ENCODE results near the gene ANKRD33B.
"Not testable (repeated sequence)": the region's sequence is repeated elsewhere in the genome, so short reads cannot be mapped to it uniquely, and the experiment has no call there.

Gene ANKRD33B

DNA sequence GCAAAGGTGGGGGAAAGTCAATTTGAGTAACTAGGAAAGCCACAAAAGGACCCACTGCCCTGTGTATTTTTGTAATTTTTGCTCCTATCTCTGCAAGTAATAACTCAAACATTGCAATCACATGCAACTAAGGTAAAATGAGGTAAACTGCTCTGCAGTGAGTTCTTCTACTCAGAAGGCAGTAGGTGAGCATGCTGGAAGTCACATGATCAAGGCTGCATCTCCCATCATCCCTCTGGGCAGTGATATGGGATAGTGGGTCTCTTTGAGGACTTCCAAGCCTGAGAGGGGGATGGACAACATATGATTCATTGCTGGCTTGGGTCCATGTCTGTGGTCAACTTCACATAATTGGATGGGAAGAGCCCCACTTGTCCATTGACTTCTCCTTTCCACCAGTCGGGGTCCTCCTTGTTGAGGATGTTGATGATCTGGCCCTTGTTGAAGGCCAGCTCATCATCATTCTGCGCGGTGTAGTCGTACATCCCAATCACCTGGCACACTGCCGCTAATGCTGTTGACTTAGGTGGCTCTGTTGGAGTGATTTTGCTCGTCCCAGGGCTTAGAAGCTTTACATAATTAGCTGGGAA lies 100.4 kb downstream of the ANKRD33B start:
- not testable (repeated sequence) for DNase-seq

GRCh38 chr5:10665799-10666198 lies 101.9 kb downstream of the ANKRD33B start:
- no peak for DNase-seq

GRCh38 chr5:10666531-10667299 lies 102.8 kb downstream of the ANKRD33B start:
- no peak for DNase-seq

GRCh38 chr5:10667431-10668057 lies 103.7 kb downstream of the ANKRD33B start:
- DNase-seq: no peak

GRCh38 chr5:10668697-10669096 lies 104.8 kb downstream of the ANKRD33B start:
- no peak for DNase-seq

DNA sequence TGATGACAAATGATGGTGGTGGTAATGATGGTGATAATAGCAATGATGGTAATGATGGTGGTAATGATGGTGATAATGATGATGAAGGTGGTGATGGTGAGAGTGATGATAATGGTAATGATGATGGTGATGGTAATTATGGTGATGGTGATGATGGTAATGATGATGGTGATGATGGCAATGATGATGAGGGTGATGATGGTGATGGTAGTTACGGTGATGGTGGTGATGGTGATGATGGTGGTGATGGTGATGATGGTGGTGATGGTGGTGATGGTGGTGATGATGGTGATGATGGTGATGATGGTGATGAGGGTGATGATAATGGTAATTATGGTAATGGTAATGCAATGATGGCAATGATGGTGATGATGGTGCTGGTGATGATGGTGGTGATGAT lies 106.1 kb downstream of the ANKRD33B start:
- DNase-seq: no peak

DNA sequence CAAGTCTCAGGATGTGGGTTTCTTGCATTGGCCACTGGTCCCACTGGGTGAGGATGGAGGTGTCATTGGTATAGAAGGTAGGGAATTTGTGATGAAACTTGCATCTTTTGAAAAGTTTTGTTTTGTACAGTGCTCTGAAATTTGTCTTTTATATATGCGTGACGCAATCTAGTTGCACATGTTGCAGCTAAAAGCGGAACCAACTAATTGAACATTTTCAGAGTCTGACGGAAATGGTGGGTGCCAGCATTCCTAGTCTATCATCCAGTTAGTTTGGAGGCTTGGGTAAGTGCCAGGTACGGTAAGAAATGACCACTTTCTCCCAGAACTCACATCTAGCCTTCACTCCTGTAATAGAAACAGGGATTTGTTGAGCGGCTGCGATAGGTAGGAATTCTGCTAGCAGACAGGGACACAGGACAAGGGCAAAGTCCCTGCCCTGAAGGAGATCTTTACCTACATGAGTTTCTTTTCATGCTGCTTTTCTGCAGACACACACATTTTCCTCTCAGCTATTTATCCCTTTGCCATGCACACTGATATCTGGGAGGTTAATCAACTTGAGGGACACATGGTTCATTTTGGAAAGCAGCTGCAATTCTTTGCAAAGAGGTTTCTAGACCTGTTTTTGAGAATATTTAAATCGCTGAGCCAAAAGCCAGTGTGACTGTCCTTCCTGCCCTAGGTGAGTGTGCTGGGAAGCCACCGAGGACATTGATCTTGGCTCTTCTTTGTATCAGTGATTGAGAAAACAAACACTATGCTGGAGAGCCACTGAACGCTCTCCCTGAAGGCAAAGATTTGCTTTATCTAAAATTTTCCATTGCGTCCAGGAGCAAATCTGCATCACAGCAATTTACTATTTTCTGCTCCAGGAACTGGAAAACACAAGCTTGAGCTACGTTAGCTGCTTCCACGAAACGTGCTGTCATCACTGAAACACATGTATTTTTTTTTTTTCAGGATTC lies 107.5 kb downstream of the ANKRD33B start:
- no peak for DNase-seq

DNA sequence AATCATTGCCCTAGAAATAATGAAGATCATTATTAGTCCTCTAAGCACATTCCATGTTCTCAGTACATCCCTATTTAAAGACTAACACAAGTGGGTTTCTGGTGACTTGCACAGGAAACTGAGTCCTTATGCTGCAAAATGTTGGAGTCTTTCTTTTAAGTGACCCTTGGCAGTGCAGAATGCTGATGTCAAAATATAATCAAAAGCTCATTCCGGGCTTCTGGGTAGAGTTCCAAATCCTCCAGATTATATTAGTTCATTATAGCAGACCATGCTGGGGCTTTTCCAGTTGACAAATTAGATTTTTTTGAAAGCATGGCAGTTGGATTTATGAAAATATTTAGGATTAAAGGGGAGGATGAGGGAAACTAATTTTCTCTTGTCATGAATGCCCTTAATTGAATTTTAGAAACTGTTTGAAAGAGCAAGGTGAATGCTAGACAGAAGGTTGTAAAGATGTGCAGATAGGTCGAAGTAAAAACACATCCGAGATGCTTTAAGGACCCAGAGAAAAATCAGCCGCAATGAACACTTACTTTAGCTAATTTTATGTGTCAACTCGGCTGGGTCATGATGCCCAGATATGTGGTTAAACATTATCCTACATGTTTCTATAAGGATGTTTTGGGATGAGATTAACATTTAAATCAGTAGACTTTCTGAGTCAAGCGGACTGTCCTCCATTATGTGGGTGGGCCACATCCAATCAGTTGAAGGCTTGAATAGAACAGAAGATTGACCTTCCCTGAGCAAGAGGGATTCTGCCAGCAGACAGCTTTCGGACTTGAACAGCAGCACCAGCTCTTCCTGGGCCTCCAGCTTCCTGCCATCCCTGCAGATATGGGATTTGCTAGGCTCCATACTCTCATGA lies 108.5 kb downstream of the ANKRD33B start:
- DNase-seq: no peak

GRCh38 chr5:10673017-10673389 lies 109.1 kb downstream of the ANKRD33B start:
- DNase-seq: no peak

DNA sequence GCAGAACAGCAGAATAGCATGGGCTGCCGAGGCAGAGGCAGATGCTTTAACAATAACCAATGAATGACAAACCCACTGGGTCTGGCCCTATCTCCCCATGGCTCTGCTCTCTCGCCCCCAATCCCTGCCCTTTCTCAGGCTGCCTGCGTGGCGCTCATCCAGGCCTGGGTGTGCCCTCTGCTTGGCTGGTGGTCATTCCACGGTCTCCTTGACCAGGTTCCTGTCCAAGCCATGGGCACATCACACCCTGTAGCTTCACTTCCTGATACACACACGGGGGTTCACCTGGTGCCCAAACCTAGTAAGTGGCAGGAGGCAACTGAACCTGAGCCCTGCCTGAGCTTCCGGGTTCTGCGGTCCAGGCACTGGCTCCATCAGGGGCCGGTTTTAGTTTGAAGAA lies 109.5 kb downstream of the ANKRD33B start:
- no peak for DNase-seq

GRCh38 chr5:10674096-10674495 lies 110.2 kb downstream of the ANKRD33B start:
- DNase-seq: no peak

GRCh38 chr5:10674582-10674981 lies 110.7 kb downstream of the ANKRD33B start:
- no peak for DNase-seq

- no peak for DNase-seq
These were observed 111.4 kb downstream of the ANKRD33B start for GRCh38 chr5:10675177-10675700.

DNA sequence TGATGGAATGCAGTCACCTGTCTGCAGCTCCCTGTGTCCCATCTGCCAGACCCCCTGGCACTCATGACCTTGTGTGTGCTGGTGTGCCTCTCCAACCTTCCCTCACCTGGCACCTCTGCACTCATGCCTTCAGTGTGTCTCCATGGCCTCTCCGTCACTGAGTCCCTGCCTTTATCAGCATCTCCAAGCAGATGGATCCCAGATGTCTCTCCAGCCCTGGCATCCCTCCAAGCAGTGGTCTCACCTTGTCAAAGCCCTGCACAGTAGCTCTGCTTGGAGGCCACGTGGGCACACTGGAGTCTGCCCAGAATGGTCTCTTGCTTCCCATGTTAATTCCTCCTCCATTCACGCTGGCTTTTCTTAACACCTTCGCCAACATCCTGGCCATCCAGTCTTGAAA lies 112.4 kb downstream of the ANKRD33B start:
- no peak for DNase-seq

- DNase-seq: no peak
These were observed 113.1 kb downstream of the ANKRD33B start for GRCh38 chr5:10676946-10677345.

GRCh38 chr5:10677533-10677932 lies 113.7 kb downstream of the ANKRD33B start:
- no peak for DNase-seq

DNA sequence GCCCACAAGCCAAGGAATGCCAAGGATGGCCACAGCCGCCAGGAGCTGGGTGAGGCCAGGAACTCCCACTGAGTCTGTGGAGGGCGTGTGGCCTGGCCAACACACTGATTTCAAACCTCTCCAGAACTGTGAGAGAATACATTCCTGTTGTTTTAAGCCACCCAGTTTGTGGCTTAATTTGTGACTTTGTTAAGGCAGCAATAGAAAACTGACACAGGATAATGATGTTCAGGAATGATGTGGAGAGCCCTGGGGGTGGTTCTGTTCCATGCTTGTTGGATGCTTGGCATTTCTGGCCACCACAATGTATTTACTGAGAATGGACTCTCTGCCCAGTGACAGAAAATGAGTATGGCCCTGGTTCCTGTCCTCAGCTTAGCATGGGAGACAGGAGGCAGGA lies 114.4 kb downstream of the ANKRD33B start:
- no peak for DNase-seq

DNA sequence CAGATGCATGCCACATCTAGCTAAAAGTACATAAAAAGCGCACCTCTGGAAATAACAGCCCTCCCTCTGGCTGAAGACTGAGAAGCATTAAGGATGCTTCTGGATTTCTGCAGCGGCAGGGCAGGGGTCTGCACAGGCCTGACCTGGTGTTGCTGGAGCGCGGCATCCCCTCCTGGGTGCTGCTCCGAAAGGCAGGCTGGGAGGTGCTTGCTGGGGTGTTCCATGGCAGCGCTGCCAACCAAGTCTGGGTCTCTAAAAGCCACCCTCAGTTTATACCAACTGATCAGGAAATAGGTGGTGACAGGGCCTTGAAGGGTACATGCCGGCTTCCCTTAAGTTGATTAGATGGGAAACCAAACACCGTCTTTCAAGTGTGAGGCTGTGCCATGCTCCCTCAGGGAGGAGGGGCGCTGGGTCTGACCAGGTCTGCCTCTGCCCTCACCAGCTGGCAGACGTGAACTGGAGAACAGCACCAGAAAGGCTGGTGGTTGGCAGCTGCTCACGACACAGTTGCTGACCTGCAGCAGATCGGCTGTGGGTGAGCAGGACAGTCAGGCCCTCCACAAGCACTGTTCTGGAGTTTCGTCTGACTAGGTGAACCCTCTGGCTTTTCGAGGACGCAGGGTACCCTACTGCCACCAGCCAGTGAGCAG lies 115.6 kb downstream of the ANKRD33B start:
- no peak for DNase-seq

DNA sequence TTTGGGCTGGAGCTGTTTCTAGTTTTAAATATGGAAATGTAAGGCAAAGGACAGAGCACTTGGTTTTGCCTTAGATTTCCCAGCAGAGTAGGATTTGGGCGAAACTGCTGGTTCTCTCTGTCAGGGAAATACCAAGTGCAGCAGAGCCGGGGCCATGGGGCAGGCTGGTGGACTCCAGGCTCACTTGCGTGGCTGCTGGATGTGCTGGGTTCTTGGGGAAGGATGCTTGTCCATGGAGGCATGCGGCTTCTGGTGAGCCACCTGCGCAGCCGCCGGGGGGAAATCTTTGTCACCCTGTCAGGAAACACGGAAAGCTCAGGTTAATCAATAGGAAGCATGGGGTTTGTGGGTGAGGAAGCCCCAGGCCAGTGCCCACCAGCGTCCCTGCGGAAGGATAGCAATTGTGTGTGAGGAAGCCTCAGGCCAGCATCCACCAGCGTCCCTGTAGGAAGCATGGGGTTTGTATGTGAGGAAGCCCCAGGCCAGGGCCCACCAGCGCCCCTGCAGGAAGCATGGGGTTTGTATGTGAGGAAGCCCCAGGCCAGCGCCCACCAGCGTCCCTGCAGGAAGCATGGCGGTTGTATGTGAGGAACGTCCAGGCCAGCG lies 117.1 kb downstream of the ANKRD33B start:
- DNase-seq: no peak

DNA sequence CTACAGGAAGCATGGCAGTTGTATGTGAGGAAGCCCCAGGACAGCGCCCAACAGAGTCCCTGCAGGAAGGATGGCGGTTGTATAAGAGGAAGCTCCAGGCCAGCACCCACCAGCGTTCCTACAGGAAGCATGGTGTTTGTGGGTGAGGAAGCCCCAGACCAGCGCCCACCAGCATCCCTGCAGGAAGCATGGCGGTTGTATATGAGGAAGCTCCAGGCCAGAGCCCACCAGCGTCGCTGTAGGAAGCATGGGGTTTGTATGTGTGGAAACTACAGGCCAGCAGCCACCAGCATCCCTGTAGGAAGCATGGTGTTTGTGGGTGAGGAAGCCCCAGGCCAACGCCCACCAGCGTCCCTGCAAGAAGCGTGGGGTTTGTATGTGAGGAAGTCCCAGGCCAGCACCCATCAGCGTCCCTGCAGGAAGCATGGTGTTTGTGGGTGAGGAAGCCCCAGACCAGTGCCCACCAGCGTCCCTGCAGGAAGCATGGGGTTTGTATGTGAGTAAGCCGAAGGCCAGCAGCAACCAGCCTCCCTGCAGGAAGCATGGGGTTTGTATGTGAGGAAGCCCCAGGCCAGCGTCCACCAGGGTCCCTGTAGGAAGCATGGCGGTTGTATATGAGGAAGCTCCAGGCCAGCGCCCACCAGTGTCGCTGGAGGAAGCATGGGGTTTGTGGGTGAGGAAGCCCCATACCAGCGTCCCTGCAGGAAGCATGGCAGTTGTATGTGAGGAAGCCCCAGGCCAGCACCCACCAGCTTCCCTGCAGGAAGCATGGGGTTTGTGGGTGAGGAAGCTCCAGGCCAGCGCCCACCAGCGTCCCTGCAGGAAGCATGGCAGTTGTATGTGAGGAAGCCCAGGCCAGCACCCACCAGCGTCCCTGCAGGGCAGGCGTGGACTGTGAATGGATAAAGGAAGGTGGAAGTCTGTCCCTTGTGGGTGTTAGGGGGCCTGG lies 118.1 kb downstream of the ANKRD33B start:
- no peak for DNase-seq
